GM19193 (cell line): ENCODE measurements around the gene RNASET2.

ENCODE experiments used
- POLR2A ChIP-seq: IDR thresholded peaks from 4 replicates; pipeline ENCODE4 v1.6.1; 2011; ENCODE audit not compliant: insufficient read depth, insufficient read length; ENCODE audit errors: extremely low read depth

The RNASET2 gene

DNA sequence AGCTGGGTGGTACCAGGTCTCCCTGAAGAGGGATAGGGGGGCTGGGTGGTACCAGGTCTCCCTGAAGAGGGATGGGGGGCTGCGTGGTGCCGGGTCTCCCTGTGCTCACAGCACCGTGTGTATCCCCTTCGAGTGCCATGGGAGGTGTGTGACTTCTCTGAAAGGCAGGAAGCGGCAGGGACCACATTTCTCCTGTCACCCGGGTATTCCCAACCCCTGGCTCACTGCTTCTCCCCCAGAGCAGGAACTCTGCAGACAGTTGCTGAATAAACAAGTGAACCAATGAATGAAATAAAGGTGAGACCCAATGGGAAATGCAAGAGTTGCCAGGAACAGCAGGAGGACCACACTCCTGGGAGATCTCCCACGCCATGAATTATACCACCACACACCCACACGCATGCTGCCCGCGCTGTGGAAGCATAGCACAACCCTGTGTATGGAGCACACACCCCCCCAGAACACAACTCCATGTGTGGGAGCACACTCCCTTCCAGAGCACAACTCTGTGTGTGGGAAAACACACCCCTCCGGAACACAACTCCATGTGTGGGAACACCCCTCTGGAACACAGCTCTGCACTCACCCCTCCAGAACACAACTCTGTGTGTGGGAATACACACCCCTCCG is 50.7 kb downstream of the RNASET2 start:
- no peak for TF ChIP-seq POLR2A

DNA sequence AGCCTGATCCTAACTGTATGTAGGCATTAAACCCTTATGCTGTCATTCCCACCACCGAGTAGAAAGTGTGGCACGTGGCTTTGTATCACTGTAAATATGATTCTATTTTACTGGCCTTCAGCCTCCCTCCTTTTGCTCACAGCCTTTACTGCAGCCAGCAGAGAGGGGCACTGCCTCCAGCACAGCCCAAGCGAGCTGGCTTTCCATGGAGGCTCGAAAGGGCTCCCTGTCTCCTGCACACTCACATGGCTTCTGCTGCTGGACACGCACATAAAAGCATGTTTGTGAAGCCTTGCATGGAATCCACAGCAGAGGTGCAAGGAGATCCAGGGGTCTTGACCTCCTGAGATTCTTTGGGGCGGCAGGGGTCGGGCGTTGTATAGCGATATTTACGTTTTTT is 51.3 kb downstream of the RNASET2 start:
- no peak for TF ChIP-seq POLR2A

DNA sequence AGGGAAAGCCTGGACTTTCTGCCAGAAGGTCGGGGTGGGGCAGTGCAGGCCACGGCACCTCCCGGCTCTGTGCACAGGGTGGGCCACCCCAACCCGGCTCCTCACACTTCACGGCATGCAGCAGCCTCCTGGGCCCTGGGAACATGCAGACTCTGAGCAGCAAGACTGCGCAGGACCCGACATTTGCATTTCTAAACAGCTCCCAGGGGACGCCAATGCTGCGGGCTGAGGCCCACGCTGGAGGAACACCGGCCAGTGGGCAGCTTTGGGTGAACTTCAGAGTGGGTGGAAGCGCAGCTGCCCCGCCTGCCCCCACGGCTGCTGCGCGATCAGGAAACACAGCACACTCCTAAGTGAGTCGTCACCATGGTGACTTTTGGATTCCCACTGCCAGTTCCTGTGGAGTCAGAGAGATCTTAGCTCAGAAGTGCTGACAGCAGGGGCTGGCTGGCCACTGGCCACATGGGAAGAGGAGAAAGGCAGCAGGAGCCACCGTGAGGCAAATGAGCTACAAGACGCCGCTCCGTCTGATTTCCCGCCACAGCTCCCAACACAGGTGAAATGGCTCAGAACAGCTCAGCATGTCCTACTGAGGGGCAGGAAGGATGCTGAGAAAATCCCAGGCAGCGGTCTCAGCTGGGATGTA is 52.1 kb downstream of the RNASET2 start:
- TF ChIP-seq POLR2A = no peak

DNA sequence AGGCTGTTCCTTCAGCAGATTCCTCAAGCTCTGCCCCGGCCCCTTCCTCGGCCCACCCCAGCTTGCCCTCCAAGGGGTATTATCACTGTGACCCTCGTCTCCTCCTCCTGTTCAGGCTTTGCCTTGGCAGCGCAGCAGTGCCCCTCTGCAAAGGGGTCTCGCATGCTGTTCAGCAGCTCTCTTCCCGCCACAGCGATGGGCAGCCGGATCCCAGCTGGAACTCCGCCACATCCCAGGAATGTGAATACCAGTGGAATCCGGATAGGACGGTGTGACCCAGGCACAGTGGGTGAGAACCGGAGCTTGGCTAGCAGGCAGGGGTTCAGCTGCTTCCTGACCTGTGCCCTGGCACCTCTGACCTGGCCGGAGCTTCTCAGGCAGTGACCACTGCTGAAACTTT is 52.9 kb downstream of the RNASET2 start:
- TF ChIP-seq POLR2A = no peak

DNA sequence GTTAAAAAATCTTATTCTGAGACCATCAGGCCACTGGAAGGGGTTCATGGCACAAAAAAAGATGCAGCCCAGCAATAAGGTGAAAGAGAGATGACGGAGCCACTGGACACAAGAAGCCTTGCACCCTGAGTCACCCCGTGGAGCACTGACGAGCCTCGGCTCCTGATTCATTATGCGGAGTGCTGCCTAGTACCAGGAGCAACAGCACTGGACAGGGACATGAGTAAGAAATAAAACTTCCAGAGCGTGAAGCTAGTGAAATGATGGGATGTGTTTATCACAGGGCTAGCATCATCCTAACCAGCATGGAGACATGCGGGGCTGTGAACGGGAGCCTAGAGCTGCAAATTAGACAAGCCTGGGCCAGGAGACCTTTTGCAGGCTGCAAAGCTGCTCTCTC is 53.3 kb downstream of the RNASET2 start:
- no peak for TF ChIP-seq POLR2A

DNA sequence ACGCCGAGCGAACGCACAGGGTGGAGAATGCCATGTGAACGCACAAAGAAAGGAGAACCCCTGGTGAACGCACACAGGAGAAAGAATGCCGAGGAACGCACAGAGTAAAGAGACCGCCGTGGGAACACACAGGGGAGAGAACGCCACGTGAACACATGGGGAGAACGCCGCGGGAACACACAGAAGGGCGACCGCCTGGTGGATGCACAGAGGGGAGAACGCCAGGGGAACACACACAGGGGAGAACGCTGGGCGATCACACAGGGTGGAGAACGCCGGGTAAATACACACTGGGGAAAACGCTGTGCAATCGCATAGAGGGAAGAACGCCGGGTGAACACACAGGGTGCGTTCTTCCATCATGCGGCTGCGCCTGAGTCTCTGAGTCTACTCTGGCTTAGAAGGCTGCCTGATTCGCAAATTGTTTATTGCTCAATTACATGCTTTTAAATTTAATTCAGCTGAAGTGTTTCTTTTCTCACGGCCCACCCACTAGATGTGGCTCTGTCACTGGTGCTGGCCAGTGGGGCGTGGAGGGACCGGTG is 54.1 kb downstream of the RNASET2 start:
- TF ChIP-seq POLR2A = no peak

DNA sequence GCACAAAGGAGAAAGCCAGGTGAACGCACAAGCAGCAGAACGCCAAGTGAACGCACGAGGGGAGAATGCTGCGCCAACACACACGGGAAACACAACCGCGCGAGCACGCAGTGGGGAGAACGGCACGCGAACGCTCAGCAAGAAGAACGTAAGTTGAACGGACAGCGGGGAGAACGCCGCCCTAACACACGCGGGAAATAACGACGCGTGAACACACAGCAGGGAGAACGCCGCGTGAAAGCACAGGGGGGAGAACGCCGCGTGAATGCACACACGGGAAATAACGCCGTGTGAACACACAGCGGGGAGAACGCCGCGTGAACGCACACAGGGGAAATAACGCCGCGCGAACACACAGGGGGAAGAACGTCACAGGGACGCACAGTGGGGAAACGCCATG is 54.7 kb downstream of the RNASET2 start:
- TF ChIP-seq POLR2A = no peak

DNA sequence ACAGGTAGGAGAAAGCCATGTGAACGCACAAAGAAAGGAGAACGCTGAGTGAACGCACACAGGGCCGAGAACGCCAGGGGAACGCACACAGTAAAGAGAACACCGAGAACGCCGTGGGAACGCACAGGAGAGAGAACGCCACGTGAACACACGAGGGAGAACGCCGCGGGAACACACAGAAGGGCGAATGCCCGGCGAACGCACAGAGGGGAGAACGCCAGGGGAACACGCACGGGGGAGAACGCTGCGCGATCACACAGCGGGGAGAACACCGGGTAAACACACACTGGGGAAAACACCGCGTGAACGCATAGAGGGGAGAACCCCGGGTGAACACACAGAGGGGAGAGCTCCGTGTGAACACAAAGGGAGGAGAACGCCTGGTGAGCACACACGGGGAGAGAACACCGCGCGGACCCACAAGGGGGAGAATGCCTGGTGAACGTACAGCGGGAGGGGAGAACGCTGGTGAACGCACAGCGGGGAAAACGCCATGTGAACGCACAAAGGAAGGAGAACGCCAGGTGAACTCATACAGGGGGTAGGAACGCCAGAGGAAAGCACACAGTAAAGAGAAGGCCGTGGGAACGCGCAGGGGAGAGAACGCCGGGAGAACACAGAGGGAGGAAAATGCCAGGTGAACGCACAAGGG is 55.3 kb downstream of the RNASET2 start:
- no peak for TF ChIP-seq POLR2A

DNA sequence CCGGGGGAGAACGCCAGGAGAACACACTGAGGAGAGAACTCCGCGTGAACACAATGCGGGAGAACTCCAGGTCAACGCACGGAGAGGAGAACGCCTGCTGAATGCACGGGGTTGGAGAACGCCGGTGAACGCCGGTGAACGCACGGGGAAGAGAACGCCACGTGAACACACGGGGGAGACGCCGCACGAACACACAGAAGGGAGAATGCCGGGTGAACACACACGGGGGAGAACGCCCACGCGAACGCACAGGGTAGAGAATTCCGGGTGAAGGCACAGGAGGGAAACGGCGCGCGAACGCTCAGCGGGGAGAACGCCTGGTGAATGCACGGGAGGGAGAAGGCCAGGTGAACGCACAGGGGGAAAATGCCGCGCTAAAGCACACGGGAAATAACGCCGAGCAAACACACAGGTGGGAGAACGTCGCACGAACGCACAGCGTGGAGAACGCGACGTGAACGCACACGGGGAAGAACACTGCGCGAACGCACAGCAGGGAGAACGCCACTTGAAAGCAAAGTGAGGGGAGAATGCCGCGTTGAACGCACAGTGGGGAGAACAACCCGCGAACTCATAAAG is 56.1 kb downstream of the RNASET2 start:
- no peak for TF ChIP-seq POLR2A

DNA sequence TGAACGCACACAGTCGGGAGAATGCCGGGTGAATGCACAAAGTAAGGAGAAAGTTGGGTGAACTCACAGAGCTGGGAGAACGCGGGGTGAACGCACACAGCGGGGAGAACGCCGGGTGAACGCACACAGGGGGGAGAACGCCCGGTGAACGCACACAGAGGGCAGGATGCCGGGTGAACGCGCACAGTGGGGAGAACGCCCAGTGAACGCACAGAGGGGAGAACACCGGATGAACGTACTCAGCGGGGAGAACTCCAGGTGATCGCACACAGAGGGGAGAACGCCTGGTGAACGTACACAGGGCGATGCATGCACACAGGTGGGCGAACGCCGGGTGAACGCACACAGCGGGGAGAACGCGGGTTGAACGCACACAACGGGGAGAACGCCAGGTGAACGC is 57.4 kb downstream of the RNASET2 start:
- TF ChIP-seq POLR2A = no peak

DNA sequence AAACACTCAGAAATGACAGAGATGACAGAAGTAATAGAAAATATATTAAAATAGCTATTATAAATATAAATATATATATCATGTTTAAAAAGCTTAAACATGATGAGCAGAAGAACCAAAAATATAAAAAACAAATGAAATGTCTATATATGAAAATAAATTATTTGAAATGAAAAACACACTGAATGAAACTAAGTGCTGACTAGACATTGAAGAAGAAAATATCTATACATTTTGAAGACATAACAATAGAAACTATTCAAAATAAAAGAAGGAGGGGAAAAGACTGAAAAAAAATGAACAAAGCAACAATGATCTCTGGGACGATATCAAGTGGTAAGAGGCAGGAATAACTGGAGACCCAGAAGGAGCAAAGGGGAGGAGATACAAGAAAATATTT is 76.8 kb downstream of the RNASET2 start:
- no peak for TF ChIP-seq POLR2A
